NCI-H1417 (cell line): ENCODE data around the gene CPSF3.

Source experiments
- DNase-seq, 3 experiments: peaks; one replicate each; lab custom pipeline; 2025; lab: John Stamatoyannopoulos, UW

The CPSF3 gene

DNA sequence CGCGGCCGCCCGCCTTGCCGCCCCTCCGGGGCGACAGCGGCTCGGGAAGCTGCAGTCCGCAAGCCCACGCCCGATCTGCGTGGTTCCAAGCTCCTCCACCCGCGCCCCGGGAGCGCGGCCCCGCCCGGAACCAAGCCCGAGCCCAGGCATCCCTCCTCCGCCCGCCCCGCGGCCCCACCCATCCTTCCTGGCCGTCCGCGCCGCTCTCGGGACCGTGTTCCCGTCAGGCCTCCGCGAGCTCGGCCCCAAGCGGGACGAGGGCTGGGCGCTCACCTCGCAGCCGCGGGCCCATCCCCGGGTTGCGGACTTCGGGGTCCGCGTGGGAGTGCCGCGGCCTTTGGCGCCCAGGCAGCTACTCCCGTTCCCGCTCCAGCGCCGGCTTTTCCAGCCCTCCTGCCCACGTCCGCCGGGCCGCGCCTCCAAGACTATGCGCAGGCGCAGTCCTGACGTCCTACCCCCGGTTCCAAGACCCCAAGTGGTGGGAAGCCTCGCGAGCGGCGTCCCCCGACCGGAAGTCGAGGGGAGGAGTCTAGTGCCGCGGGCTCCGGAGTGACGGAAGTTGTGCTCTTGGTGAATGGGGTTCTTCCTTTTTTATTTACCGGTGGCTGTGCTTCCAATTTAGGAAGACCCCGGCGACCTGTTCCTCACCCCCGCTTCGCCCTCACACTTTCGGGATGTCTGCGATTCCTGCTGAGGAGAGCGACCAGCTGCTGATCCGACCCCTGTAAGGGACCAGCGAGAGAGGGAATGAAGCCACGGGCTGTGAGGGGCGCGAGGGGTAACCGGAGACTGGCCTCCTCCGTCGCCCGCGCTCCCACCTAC lies at the start of gene CPSF3, which contains the start of gene ITGB1BP1:
TSS of gene CPSF3 (plus strand) at position 555 of the 822 bp plus-strand sequence. CDS start at position 675, 120 bp downstream.
TSS of gene ITGB1BP1 (minus strand) at position 429 of the 822 bp plus-strand sequence. CDS start 4,831 bp downstream, outside the sequence.
- peak; percentile 99 to 100 (median 100) for DNase-seq

DNA sequence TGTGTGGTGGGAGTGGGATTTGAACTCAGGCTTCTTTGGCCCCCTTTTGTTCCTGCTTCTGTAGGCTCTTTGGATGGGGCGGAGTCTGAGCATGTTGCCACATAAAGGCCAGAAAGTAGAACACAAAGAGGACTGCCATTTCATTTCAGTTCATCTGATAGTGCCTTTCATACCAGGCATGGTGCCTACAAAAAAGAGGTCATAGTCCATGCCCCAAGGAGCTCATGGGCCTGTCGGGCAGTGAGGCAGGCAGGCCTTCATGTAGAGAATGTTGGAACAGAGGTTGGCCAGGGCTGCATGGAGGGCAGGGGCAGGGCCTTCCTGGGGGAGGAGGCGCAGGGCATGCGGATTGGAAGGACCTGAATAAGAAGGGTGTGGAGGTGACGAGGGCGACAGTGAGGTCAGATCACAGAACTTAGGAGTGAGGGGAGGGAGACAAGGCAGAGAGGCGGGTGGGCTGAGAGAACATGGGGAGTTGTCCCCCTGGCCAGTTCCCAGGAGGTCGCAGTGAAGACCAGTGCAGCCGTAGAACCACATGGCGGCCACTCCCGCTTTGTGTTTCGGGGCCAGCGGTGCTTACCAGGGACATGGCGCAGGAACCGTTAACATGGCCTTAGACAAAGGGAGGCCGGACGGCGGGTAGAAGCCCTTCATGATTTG lies 49.3 kb upstream of the CPSF3 start:
- DNase-seq = no peak

DNA sequence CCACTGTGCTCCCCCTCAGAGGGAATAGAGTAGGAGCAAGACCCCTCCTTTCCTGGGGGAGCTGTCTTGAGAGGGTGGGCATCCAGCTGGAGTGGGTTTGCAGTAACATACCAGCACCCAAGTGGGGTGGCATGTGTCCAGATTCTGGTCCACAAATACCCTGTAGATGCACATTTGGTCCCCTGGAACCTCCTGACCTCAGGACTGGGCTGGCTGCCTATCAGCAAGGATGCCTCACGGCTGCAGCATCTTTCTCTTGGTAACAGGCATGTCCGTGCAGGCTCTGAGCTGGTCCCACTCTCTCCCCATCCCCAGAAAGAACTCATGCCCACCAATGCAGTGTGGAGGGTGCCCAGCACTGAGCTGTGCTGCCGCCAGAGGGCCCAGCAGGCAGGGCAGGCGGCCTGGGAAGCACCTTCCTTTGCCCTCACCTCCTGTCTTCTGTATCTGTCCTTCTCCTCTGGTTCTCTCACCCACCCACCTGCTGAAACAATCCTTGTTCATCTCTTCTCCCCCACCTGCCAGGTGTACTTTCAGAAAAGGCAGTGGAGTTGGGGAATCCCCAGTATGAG lies 47.5 kb upstream of the CPSF3 start:
- DNase-seq = no peak

DNA sequence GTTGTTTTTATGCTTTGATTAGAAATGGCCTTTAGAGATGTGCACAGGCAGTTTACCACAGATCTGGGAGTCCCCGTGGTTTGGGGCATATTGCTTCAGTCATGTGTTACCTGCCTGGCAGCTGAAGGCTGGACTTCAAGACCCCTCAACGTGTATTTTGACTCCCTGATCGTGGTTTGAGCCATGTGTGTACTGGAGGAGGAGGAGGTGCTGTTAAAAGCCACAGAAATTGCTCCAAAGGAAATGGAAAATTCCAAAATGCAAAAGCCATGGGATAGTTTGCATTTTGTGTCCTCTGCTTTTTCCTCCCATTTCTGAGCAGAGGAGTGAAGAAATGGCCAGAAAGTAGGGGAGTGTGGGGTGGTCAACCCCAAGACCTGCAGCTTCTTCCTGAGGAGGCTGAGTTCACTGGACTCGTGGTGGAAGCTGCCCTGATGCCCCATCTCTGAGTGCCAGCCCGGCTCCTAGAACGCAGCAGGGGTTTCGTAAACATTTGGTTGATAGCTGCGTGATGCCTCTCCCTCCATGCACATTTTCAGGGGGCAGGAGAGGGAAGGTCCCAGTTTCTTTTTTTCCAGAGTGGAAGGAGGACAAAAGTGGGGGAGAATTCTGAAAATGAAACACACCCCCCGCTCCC lies 45.9 kb upstream of the CPSF3 start:
- DNase-seq = no peak

DNA sequence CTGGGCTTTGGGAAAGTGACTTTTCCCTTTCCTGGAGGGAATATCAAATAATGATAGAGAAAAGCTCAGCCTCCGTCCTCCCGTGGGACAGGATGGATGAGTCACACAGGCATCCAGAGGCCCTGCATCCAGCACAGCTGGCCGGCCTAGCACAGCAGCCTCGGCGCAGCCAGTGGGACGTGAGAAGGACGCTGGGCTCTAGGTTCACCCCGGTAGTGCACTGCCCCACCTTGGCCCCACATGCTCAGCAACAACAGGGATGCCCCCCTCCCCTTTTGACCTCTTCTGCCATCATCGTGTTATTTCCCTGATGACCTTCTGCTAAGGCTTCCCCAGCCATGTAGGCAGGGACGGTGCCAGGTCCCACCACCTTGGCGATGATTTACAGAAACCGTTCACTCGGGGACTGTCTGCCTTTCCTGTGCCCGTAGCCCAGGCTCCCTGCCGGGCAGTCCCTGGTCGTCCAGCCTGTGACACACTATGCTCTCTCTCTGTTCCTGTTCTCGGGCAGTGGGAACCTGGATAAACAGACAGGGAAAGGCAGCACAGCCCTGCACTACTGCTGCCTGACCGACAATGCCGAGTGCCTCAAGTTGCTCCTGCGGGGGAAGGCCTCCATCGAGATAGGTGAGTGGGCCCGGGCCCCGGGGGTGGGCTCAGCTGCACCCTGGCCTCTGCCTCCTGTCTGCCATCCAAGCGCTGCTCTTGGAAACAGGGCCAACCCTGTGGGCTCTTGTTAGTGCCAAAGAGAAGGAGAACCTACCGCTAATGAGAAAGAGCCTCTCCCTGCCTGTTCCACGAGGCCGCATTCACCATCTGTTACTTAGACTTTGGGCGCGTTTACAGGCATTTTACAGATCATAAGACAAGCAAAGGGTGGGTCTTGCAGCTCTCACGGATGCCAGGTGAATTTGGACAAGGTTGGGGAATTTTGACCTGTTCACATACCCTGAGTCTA lies 44.7 kb upstream of the CPSF3 start:
- no peak for DNase-seq

DNA sequence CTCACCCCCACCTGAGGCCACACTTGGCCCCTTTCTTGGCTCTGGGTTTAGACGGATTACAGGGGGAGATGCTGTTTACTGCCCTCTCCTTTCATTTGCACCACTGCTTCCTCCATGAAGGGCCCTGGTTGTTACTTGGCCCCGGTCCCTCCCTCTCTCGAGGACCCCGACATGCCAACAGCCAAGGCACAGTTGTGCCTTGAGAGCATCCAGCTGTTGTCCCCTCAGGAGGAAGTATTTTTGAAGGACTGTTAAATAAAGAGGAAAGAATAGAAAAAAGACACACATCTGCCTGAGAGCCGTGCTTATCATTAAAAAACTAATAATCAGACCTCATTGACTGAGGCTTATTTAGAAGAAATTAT lies 44.1 kb upstream of the CPSF3 start:
- DNase-seq = no peak

DNA sequence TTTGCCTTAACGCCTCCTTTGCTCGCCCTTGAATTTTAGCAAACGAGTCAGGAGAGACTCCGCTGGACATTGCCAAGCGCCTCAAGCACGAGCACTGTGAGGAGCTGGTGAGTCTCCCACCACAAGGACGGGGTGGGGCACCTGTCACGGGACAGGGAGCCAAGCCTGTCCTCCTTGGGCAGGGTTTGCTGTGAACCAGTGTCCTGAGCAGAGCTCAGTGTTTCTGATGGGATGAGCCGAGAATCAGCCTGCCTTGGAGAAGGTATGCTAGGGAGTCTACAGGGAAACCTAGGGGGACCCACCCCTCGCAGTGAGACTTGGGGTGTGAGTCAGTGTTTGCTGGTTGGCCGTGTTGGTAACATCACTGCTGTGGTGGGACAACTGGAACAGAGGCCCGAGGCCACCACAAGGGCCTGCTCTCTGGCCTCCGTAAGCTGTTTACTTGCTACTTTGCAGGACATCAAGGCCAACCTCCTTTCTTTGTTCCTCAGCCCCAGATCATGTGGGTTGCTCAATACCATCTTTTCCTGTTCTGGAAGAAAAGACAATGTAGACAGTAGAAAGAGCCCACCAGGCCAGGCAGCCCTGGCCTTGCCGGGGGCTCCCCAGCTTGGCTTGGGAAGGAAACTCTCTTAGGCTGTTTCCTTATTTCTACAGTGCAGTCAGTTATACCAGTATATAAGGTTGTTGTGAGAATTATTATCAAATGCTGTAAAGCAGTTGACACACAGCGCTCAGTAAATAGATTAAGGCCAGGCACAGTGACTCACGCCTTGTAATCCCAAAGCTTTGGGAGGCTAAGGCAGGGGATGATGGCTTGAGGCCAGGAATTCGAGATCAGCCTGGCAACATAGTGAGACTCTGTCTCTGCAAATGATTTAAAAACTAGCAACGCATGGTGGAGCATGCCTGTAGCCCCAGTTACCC lies 42.5 kb upstream of the CPSF3 start:
- DNase-seq = no peak

DNA sequence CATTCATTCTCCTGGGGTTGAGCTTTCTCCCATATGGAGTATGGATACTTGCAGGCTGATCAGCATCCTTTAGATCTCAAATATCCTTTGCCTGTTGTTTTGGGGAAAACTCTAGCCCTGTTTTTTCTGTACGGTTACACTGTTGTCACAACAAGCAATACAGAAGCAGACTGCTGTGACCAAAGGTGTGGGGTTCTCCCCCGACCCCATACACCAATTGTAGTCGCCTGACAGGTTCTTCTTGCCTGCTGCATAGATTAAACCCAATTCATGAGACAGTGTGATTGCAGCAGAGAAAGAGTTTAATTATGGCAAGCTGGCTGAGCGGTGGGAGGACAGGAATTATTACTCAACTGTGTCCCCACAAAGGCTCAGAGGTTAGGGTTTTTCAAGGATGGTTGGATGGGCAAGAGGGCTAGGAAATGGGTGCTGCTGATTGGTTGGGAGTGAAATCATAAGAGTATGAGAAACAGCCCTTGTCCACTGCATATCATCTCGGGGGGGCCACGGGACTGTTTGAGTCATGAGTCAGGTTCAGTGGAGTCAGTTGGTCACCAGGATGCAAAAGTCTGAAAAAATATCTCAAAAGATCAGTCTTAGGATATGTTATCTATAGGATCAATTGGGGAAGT lies 40.7 kb upstream of the CPSF3 start:
- DNase-seq = no peak

DNA sequence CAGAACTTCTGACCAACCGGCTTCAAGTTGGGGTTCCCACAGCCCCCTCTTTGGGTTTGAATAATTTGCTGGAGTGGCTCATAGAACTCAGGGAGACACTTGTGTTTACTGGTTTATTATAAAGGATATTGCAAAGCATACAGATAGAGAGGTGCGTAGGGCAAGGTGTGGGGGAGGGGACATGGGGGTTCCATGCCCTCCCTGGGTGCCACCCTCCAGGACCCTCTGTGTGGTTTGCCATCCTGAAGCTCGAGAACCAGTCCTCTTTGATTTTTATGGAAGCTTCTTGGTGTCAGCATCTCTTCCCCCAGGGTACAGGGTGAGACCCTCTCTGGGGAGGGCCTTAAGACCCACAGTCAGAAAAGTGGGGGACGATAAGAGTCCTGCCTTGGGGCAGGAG lies 38.9 kb upstream of the CPSF3 start:
- no peak for DNase-seq

DNA sequence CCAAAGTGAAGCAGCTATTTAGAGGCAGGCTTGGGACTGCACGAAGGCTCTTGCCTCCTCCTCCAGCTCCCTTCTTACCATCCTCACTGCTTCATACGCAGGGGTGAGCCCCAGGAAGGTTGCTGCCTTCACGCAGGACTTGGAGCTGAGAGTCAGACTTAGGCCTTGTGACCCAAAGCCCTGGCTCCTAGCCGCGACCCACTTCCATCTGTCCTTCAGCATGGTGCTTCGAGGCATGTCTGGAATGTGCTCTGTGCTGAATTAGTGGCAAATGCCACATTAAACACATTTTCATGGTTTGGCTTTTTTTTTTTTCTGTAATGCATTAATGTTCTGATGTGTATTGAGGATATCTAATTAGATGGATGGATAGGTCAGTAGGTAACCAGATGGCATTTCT lies 37.6 kb upstream of the CPSF3 start:
- no peak for DNase-seq

DNA sequence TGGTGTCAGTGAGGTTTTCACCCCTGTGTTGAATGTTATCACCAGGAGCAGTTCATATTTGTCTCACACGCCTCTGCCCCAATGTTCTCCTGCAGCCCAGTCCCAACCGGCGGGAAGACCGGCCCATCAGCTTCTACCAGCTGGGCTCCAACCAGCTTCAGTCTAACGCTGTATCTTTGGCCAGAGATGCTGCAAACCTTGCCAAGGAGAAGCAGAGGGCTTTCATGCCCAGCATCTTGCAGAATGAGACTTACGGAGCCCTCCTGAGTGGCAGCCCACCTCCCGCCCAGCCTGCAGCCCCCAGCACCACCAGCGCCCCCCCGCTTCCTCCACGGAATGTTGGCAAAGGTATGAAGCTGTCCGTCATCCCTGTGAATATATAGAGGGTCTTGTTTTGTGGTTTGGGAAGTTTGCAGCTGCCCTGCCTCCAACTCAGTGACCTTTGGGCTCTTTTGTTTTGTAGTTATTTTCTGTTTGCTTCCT lies 35.2 kb upstream of the CPSF3 start:
- no peak for DNase-seq

DNA sequence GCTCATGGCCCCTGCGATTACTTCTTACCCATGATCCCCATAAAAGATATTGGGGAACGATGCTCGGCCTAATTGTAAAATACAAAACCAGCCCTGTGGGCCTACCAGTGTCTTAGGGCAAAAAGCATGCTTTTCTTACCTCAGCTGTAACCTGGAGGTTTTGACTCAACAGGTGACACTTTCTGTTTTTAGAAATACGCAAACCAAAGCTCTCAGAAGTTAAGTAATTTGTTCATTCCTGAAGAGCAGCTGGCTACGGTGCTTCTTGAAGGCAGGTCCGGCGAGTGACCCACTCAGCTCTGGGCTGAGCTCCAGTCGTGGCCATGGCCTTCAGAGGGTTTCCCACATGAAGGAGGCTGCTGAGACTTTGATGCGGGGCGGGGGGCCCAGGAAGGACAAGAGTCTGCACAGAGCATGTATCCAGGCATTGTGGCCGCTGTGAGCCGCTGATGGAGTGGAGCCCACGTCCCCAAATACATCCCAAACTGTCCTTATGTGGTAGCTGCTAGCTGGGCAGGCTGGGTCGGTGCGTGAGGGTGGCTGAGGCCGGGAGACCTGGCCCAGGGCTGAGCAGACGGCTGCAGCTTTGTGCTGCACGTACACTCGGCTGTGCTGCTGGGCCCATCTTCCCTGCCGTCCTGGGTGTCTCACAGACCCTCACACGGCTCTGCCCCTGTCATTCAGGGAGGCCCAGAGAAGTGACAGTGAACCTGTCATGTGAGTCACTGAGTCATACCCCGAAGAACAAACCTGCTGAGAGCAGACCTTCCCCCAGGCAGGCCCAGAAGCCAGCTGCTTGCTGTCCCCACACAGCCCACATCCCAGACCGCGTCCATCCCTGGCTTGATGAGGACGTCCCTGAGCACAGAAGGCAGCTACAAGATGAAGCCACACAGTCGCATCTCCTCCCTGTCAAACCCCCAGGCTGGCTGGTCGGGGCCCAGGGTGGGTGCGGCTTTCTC lies 34.2 kb upstream of the CPSF3 start:
- DNase-seq = no peak

DNA sequence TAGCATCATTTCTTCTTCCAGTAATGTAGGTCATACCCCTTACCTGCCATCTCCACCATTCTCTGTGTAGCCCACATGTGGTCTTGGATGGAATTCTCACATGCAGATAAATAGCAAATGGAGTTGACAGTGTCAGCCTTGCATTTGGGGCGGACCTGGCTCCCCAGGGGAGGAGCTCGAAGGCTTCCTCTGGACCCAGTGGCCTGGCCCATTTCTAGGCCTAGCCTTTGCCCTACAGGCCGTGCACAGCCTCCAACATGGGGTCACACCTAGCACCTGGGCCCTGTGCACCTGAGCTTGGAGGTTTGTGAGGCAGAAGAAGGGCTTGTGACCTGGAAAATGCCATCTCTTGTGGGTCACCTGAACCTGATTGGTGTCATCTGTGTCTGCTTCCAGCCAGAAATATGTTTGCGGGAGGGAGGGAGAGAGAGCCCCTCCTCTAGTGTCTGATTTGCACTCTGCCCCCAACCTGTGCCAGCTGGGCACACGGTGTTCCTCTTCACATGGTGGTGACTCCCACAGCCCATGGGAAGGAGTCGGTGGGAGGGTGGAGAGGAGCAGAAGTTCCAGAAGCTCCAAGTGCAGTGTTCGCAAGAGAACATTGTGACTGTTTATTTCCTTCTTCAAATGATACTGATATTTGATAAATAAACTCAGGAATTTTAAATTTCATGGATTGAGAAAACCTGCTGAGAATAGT lies 33.2 kb upstream of the CPSF3 start:
- no peak for DNase-seq

DNA sequence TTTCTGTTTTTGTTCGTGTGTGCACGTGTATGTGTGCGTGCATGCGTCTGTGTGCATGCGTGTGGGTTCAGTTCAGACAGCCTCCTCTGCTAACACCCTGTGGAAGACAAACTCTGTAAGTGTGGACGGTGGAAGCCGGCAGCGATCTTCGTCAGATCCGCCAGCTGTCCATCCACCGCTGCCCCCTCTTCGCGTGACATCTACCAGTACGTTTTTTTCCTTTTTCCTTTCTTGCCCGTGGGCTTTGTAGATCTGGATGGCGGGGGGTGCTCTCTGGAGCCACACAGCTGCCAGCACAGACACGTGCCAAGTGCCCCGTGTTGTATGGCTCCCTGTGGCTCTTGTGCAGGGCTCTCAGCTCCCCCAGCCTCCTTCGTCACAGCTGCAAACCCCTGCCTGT lies 32.5 kb upstream of the CPSF3 start:
- no peak for DNase-seq

DNA sequence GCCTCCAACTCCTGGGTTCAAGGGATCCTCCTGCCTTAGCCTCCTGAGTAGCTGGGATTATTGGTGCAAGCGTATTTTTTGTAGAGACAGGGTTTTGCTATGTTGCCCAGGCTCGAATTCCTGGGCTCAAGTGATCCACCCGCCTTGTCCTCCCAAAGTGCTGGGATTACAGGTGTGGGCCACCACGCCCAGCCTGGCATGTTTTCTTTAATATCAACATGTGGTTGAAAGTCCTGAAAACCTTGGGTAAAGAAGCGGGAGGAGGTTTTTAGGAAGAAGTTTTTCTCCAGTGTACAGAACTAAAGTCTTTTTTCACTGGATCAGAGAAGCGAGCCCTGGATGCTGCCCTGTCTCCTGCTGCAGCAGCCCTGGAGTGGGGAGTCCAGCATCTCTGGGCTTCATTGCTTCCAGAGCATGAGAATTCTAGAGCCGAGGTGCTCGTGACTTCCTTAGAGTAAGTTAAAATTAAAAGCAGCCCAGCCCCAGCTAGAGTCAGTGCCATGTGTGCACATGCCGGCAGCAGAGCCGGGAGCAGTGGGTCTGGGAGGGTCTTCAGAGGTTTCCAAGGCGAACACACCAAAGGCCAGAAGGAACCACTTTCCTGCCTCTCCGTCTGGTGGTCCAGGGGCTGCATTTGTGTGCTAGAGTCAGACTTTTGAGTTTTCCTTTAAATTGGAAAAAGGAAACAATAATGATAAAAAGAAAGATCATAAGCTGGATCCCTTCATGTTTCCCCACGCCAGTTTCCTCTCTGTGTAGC lies 31.3 kb upstream of the CPSF3 start:
- DNase-seq = no peak

DNA sequence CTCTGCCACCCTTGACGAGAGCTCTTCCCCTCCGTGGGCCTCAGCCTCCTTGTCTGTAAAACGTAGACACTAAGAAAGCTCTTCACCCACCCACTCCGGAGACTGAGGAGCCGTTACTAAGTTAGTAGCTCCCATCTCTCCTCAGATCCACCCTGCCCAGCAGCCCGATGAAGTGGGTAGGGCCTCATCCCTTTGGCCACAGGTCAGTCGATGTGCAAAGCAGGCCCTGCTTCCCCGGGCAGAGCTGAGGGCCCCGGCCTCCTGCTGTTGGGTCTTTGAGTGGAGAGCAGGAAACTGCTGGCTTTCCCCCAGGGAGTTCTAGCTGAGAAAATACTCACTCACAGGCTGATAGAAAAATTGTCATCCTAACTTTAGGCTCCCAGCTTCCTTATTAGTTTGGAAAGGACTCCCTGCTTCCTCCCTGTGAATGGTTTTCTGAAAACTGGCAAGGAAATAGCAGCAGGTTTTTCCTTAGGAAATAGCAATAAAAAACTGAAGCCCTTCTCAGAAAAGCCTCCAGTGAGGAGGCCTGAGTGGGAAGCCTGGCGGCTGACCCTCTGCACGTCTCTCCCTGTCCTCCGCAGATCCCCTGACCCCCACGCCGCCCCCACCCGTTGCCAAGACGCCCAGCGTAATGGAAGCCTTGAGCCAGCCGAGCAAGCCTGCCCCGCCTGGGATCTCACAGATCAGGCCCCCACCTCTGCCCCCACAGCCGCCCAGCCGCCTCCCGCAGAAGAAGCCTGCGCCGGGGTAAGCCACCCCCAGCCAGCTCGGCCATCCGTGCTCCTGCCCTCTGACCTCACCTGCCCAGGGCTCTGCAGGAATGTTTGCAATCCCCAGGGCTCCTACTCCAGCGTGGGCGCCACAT lies 30.3 kb upstream of the CPSF3 start:
- DNase-seq = peak in 1 of 3 experiments; percentile 7
